ENCODE measurements around the gene MAPK8IP3. TPM values are rescaled to one million over a fixed set of nuclear protein-coding genes. Genes with fewer than 3 reads are reported as not detected.

MAPK8IP3 gene
- total RNA-seq, 1 experiment from 2014 or later = 72.3 TPM

GRCh38 chr16:1812732-1813163 lies 106.8 kb downstream of the MAPK8IP3 start (continued):
- TF ChIP-seq GRHL2 (CRISPR knock-in tag; IDR thresholded peaks at IDR 0.05; ENCODE audit: insufficient replicate concordance, severe bottlenecking) (no peak), ZNF416 (CRISPR knock-in tag; IDR thresholded peaks at IDR 0.05) (no peak), ZNF317 (CRISPR knock-in tag; IDR thresholded peaks at IDR 0.05; ENCODE audit: borderline replicate concordance, low read depth) (no peak), ATF6 (CRISPR knock-in tag; IDR thresholded peaks at IDR 0.05) (no peak), NFATC4 (CRISPR knock-in tag; IDR thresholded peaks at IDR 0.05) (no peak), ZNF425 (CRISPR knock-in tag; conservative IDR thresholded peaks at IDR 0.05) (no peak), EMX1 (CRISPR knock-in tag; IDR thresholded peaks at IDR 0.05) (no peak), ZNF532 (CRISPR knock-in tag; IDR thresholded peaks at IDR 0.05; ENCODE audit: borderline replicate concordance) (no peak), PRRX2 (CRISPR knock-in tag; IDR thresholded peaks at IDR 0.05) (no peak), ZNF138 (CRISPR knock-in tag; conservative IDR thresholded peaks at IDR 0.05) (no peak), RORB (CRISPR knock-in tag; IDR thresholded peaks at IDR 0.05) (no peak)

GRCh38 chr16:1815461-1815860 lies 109.5 kb downstream of the MAPK8IP3 start:
- H3K36me3 Mint-ChIP-seq = peaks cover 6% of the 10 kb centered on the region
- no peaks in the 10 kb centered on the region for H3K9me3 Mint-ChIP-seq
- ChIA-PET CTCF (no interaction called here), POLR2A (no interaction called here)
- no peak for DNase-seq (ENCODE audit: low spot score)
- no peaks in the 10 kb centered on the region for H3K27me3 Mint-ChIP-seq (ENCODE audit: low read depth)
- H3K4me3 Mint-ChIP-seq = no peak overlapping the region
- no peak for ATAC-seq
- no peak overlapping the region for H3K27ac Mint-ChIP-seq
- H3K4me1 Mint-ChIP-seq = no peaks in the 10 kb centered on the region
- no peak for TF ChIP-seq ELF4 (CRISPR knock-in tag; IDR thresholded peaks at IDR 0.05; ENCODE audit: low read depth)
- no peak for TF ChIP-seq ETV6 (CRISPR knock-in tag; IDR thresholded peaks at IDR 0.05)
- no peak for TF ChIP-seq FOXJ3 (CRISPR knock-in tag; IDR thresholded peaks at IDR 0.05; ENCODE audit: borderline replicate concordance)
- no peak for TF ChIP-seq TEAD1 (CRISPR knock-in tag; IDR thresholded peaks at IDR 0.05)
- no peak for TF ChIP-seq EMX1 (CRISPR knock-in tag; IDR thresholded peaks at IDR 0.05)
- no peak for TF ChIP-seq ATF3 (CRISPR knock-in tag; conservative IDR thresholded peaks at IDR 0.05)
- no peak for TF ChIP-seq FOXP4 (CRISPR knock-in tag; IDR thresholded peaks at IDR 0.05)
- TF ChIP-seq SP1 (CRISPR knock-in tag; conservative IDR thresholded peaks at IDR 0.05) = no peak
- no peak for TF ChIP-seq TCF7 (CRISPR knock-in tag; IDR thresholded peaks at IDR 0.05; ENCODE audit: low read depth)
- no peak for TF ChIP-seq ZNF512 (CRISPR knock-in tag; IDR thresholded peaks at IDR 0.05; ENCODE audit: borderline replicate concordance)
- no peak for TF ChIP-seq IRF2 (CRISPR knock-in tag; IDR thresholded peaks at IDR 0.05; ENCODE audit: borderline replicate concordance, low read depth)
- no peak for TF ChIP-seq PRRX2 (CRISPR knock-in tag; IDR thresholded peaks at IDR 0.05)
